ENCODE results near the gene C17orf78.

DNA sequence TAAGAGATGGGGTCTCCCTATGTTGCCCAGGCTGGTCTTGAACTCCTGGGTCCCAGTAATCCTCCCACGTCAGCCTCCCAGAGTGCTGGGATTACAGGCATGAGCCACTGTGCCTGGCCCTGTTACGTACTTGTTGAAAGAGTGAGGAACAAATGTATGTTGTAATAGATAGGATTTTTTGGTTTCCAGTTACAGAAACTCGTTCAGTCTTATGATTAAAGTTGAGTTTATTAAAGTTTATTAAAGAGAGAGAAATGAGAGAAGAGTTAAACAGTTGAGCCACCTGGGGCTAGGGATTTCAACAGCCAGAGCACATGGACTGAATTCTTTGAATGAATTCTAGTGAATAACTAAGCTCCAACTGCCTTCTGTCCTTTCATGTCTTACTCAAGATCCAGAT, 34.6 kb downstream of the C17orf78 start:
- TF ChIP-seq ZNF274 (IDR thresholded peaks at IDR 0.05; ENCODE audit: low read depth, low read length), result no peak
- no peak for TF ChIP-seq SUZ12 (IDR thresholded peaks at IDR 0.05; ENCODE audit: extremely low read depth, insufficient read depth, insufficient read length)
- TF ChIP-seq YY1 (IDR thresholded peaks at IDR 0.05; ENCODE audit: insufficient read depth, insufficient read length), result no peak

Measured in NT2/D1 (cell line).